ENCODE data around the gene PNPLA7. TPM values are rescaled to one million over a fixed set of nuclear protein-coding genes. Genes with fewer than 3 reads are reported as not detected.

The PNPLA7 gene
- total and polyA plus RNA-seq, 4 donors, result 0.75 to 6.5 (median 2.1) TPM

DNA sequence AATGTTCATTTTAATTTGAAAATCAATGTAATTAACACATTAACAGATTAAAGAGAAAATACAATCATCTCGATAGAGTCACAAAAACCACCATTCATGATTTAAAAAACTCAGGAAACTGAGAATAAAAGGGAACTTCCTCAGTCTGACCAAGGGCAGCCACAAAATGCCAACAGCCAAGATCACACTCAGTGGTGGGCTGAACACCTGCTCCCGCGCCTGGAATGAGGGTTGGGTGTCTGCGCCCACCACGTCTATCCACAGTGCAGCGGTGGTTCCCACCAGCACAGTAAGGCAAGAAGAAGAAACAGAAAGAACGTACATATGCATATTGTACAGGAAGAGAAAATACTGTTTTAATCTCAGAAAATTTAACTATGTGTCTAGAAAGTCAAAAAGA is 79.4 kb downstream of the PNPLA7 start:
- Histone ChIP-seq H3K36me3 (ENCODE audit: control insufficient read depth in 4 of 4, insufficient read depth in 3 of 4, low read depth in 1 of 4, low read length in 3 of 4) (peaks cover 0 to 3% (median 0%) of the 10 kb centered on the region in 4 donors), H3K4me1 (ENCODE audit: control insufficient read depth in 4 of 4, insufficient read depth in 4 of 4, low read length in 3 of 4) (no peaks in the 10 kb centered on the region), H3K9ac (ENCODE audit: low read depth in 1 of 2, low read length in 2 of 2) (no peak overlapping the region), H3K27ac (ENCODE audit: low read depth in 1 of 2, low read length in 2 of 2) (no peak overlapping the region), H3K9me3 (ENCODE audit: control insufficient read depth in 4 of 4, low read length in 3 of 4) (peaks cover 0 to 4% (median 2%) of the 10 kb centered on the region in 4 donors), H3K27me3 (ENCODE audit: control insufficient read depth in 4 of 4, insufficient read depth in 4 of 4, low read length in 3 of 4) (no peaks in the 10 kb centered on the region), H3K4me3 (ENCODE audit: low read depth in 1 of 3, low read length in 3 of 3) (no peak overlapping the region)
- 78% methylated on average over 7 of the region's 7 CpGs for WGBS
- DNase-seq (ENCODE audit: low spot score), result no peak
- TF ChIP-seq RXRA (IDR thresholded peaks at IDR 0.05), result no peak
- TF ChIP-seq HNF4G (IDR thresholded peaks at IDR 0.05), result no peak
- no peak for TF ChIP-seq SP1 (IDR thresholded peaks at IDR 0.05)
- TF ChIP-seq ATF3 (IDR thresholded peaks at IDR 0.05), result no peak
- TF ChIP-seq FOXA1 (IDR thresholded peaks at IDR 0.05), result no peak
- no peak for TF ChIP-seq GABPA (IDR thresholded peaks at IDR 0.05 in 1 of 2, conservative IDR thresholded peaks at IDR 0.05 in 1 of 2)
- TF ChIP-seq FOXA2 (IDR thresholded peaks at IDR 0.05), result no peak
- TF ChIP-seq EGR1 (IDR thresholded peaks at IDR 0.05; ENCODE audit: low read depth in 2 of 2), result no peak
- TF ChIP-seq YY1 (IDR thresholded peaks at IDR 0.05), result no peak
- TF ChIP-seq, protein P1, sequence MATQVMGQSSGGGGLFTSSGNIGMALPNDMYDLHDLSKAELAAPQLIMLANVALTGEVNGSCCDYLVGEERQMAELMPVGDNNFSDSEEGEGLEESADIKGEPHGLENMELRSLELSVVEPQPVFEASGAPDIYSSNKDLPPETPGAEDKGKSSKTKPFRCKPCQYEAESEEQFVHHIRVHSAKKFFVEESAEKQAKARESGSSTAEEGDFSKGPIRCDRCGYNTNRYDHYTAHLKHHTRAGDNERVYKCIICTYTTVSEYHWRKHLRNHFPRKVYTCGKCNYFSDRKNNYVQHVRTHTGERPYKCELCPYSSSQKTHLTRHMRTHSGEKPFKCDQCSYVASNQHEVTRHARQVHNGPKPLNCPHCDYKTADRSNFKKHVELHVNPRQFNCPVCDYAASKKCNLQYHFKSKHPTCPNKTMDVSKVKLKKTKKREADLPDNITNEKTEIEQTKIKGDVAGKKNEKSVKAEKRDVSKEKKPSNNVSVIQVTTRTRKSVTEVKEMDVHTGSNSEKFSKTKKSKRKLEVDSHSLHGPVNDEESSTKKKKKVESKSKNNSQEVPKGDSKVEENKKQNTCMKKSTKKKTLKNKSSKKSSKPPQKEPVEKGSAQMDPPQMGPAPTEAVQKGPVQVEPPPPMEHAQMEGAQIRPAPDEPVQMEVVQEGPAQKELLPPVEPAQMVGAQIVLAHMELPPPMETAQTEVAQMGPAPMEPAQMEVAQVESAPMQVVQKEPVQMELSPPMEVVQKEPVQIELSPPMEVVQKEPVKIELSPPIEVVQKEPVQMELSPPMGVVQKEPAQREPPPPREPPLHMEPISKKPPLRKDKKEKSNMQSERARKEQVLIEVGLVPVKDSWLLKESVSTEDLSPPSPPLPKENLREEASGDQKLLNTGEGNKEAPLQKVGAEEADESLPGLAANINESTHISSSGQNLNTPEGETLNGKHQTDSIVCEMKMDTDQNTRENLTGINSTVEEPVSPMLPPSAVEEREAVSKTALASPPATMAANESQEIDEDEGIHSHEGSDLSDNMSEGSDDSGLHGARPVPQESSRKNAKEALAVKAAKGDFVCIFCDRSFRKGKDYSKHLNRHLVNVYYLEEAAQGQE (IDR thresholded peaks at IDR 0.05), result no peak
- TF ChIP-seq JUND (IDR thresholded peaks at IDR 0.05), result no peak
- no peak for TF ChIP-seq TAF1 (conservative IDR thresholded peaks at IDR 0.05)
- TF ChIP-seq, protein P2, sequence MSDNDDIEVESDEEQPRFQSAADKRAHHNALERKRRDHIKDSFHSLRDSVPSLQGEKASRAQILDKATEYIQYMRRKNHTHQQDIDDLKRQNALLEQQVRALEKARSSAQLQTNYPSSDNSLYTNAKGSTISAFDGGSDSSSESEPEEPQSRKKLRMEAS (IDR thresholded peaks at IDR 0.05), result no peak
- TF ChIP-seq ZBTB33 (IDR thresholded peaks at IDR 0.05), result no peak
- TF ChIP-seq RAD21 (IDR thresholded peaks at IDR 0.05), result no peak
- no peak for TF ChIP-seq NR2F2 (IDR thresholded peaks at IDR 0.05)
- no peak for TF ChIP-seq HNF4A (conservative IDR thresholded peaks at IDR 0.05)

DNA sequence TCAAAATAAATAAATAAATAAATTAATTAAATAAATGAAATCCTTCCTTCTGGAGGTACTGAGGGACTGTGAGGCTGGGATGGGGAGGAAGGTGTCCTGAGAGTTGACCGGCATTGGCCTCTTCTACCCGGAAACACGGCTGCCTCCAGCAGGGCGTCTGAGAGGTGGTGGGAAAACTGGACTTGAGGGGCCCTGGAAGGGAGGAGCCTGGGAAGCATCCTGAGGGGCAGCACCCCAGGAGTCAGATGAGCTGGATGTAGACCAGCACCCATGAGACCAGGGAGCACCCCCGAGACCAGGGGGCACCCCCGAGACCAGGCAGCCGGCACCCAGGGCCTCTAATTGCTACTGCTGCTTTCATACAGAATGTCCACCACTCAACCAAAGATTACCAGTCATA is 82.3 kb downstream of the PNPLA7 start:
- no peak for DNase-seq (ENCODE audit: low spot score)
- peaks cover 0 to 4% (median 0%) of the 10 kb centered on the region in 4 donors for H3K36me3 ChIP-seq (ENCODE audit: control insufficient read depth in 4 of 4, insufficient read depth in 3 of 4, low read depth in 1 of 4, low read length in 3 of 4)

More for the DNA sequence above, 82.3 kb downstream of the PNPLA7 start:
- WGBS, result 98% methylated on average over 7 of the region's 7 CpGs
- no peak overlapping the region for H3K9ac ChIP-seq (ENCODE audit: low read depth in 1 of 2, low read length in 2 of 2)
- H3K4me3 ChIP-seq (ENCODE audit: low read depth in 1 of 3, low read length in 3 of 3), result no peak overlapping the region
- TF ChIP-seq, protein P1 (IDR thresholded peaks at IDR 0.05), result no peak
- TF ChIP-seq FOXA2 (IDR thresholded peaks at IDR 0.05), result no peak
- no peak for TF ChIP-seq FOXA1 (IDR thresholded peaks at IDR 0.05)
- no peak for TF ChIP-seq NR2F2 (IDR thresholded peaks at IDR 0.05)
- TF ChIP-seq, protein P2 (IDR thresholded peaks at IDR 0.05), result no peak
- no peaks in the 10 kb centered on the region for H3K4me1 ChIP-seq (ENCODE audit: control insufficient read depth in 4 of 4, insufficient read depth in 4 of 4, low read length in 3 of 4)
- H3K9me3 ChIP-seq (ENCODE audit: control insufficient read depth in 4 of 4, low read length in 3 of 4), result no peaks in the 10 kb centered on the region
- no peaks in the 10 kb centered on the region for H3K27me3 ChIP-seq (ENCODE audit: control insufficient read depth in 4 of 4, insufficient read depth in 4 of 4, low read length in 3 of 4)
- no peak overlapping the region for H3K27ac ChIP-seq (ENCODE audit: low read depth in 1 of 2, low read length in 2 of 2)
